Central memory CD8-positive, alpha-beta T cell (primary cell): ENCODE data around the gene NHP2.

Experiments used
- ATAC-seq: fragments of 150-1000 bp; cut with Tn5 transposase; replicated peaks from 2 replicates; pipeline ENCODE4 v1.10.0; 2022; ENCODE audit warnings: mild to moderate bottlenecking, moderate FRiP score, moderate number of reproducible peaks; ENCODE audit not compliant: poor library complexity, severe bottlenecking; ENCODE audit errors: extremely low read depth
- DNase-seq, 2 donors: peaks; one replicate each; pipeline ENCODE4 v3.0.0; 2021; ENCODE audit warnings: low spot score in 2 of 2
- H3K27ac Mint-ChIP-seq: one replicate; pipeline ENCODE4 v1.8.0; 2022; ENCODE audit warnings: low read depth, mild to moderate bottlenecking, moderate library complexity, mixed read lengths
- H3K27me3 Mint-ChIP-seq: one replicate; pipeline ENCODE4 v1.8.0; 2022; ENCODE audit warnings: mixed read lengths
- H3K36me3 Mint-ChIP-seq: one replicate; pipeline ENCODE4 v1.8.0; 2022; ENCODE audit warnings: mild to moderate bottlenecking, moderate library complexity, mixed read lengths; ENCODE audit not compliant: insufficient read depth
- H3K4me1 Mint-ChIP-seq: one replicate; pipeline ENCODE4 v1.8.0; 2022; ENCODE audit warnings: mixed read lengths
- H3K4me3 Mint-ChIP-seq: one replicate; pipeline ENCODE4 v1.8.0; 2022; ENCODE audit warnings: mild to moderate bottlenecking, moderate library complexity, mixed read lengths
- H3K9me3 Mint-ChIP-seq: one replicate; pipeline ENCODE4 v1.8.0; 2022; ENCODE audit warnings: mixed read lengths

NHP2 gene

GRCh38 chr5:178114325-178115135, 39.2 kb downstream of the NHP2 start:
- peak overlapping the region; percentile 92 for H3K4me3 Mint-ChIP-seq
- no peaks in the 10 kb centered on the region for H3K9me3 Mint-ChIP-seq
- peaks cover 22% of the 10 kb centered on the region for H3K36me3 Mint-ChIP-seq
- H3K4me1 Mint-ChIP-seq = peaks cover 35% of the 10 kb centered on the region
- ATAC-seq (peak; percentile 72), DNase-seq (peak; percentile 55 to 78)
- H3K27me3 Mint-ChIP-seq = no peaks in the 10 kb centered on the region
- peak overlapping the region; percentile 84 for H3K27ac Mint-ChIP-seq

GRCh38 chr5:178113841-178114324, 39.8 kb downstream of the NHP2 start:
- Mint-ChIP-seq H3K9me3 (no peaks in the 10 kb centered on the region), H3K36me3 (peaks cover 22% of the 10 kb centered on the region), H3K27ac (peak overlapping the region; percentile 84), H3K27me3 (no peaks in the 10 kb centered on the region), H3K4me1 (peaks cover 35% of the 10 kb centered on the region), H3K4me3 (peak overlapping the region; percentile 92)
- ATAC-seq (no peak), DNase-seq (no peak)

GRCh38 chr5:178113141-178113787, 40.4 kb downstream of the NHP2 start, which contains the start of gene N4BP3:
TSS of gene N4BP3 (plus strand) at chr5:178113532. CDS start at chr5:178119584, 6,052 bp downstream.
- peak; percentile 20 for ATAC-seq
- no peaks in the 10 kb centered on the region for H3K27me3 Mint-ChIP-seq
- DNase-seq = peak; percentile 65 to 73
- H3K9me3 Mint-ChIP-seq = no peaks in the 10 kb centered on the region
- H3K4me1 Mint-ChIP-seq = peaks cover 35% of the 10 kb centered on the region
- H3K4me3 Mint-ChIP-seq = peak within 1 kb of the TSS; percentile 92
- peaks cover 22% of the 10 kb centered on the region for H3K36me3 Mint-ChIP-seq
- H3K27ac Mint-ChIP-seq = peak within 1 kb of the TSS; percentile 90

- no peak for ATAC-seq
- no peak for DNase-seq
- H3K4me1 Mint-ChIP-seq = peaks cover 35% of the 10 kb centered on the region
- peak overlapping the region; percentile 90 for H3K27ac Mint-ChIP-seq
- no peaks in the 10 kb centered on the region for H3K27me3 Mint-ChIP-seq
- peaks cover 22% of the 10 kb centered on the region for H3K36me3 Mint-ChIP-seq
- H3K4me3 Mint-ChIP-seq = peak overlapping the region; percentile 92
- no peaks in the 10 kb centered on the region for H3K9me3 Mint-ChIP-seq
Measured at GRCh38 chr5:178112545-178112944, 41.1 kb downstream of the NHP2 start.

- H3K27me3 Mint-ChIP-seq = no peaks in the 10 kb centered on the region
- H3K4me1 Mint-ChIP-seq = peaks cover 32% of the 10 kb centered on the region
- DNase-seq = no peak
Measured at GRCh38 chr5:178111925-178112324, 41.8 kb downstream of the NHP2 start.

GRCh38 chr5:178110511-178110910, 43.2 kb downstream of the NHP2 start:
- no peaks in the 10 kb centered on the region for H3K27me3 Mint-ChIP-seq
- no peak overlapping the region for H3K27ac Mint-ChIP-seq
- no peak for ATAC-seq
- H3K9me3 Mint-ChIP-seq = no peaks in the 10 kb centered on the region
- H3K36me3 Mint-ChIP-seq = peaks cover 14% of the 10 kb centered on the region
- DNase-seq = no peak
- peaks cover 18% of the 10 kb centered on the region for H3K4me1 Mint-ChIP-seq
- H3K4me3 Mint-ChIP-seq = no peak overlapping the region

More at GRCh38 chr5:178111925-178112324, 41.8 kb downstream of the NHP2 start:
- no peaks in the 10 kb centered on the region for H3K9me3 Mint-ChIP-seq
- no peak for ATAC-seq
- H3K27ac Mint-ChIP-seq = no peak overlapping the region
- H3K36me3 Mint-ChIP-seq = peaks cover 20% of the 10 kb centered on the region
- no peak overlapping the region for H3K4me3 Mint-ChIP-seq

GRCh38 chr5:178108966-178109365, 44.7 kb downstream of the NHP2 start:
- peaks cover 6% of the 10 kb centered on the region for H3K4me1 Mint-ChIP-seq
- DNase-seq (no peak), ATAC-seq (no peak)
- H3K36me3 Mint-ChIP-seq = peaks cover 3% of the 10 kb centered on the region
- no peak overlapping the region for H3K27ac Mint-ChIP-seq
- H3K27me3 Mint-ChIP-seq = no peaks in the 10 kb centered on the region
- H3K9me3 Mint-ChIP-seq = no peaks in the 10 kb centered on the region
- H3K4me3 Mint-ChIP-seq = no peak overlapping the region

- H3K4me1 Mint-ChIP-seq = peaks cover 6% of the 10 kb centered on the region
- H3K9me3 Mint-ChIP-seq = no peaks in the 10 kb centered on the region
- no peaks in the 10 kb centered on the region for H3K27me3 Mint-ChIP-seq
- DNase-seq = no peak
- ATAC-seq = no peak
- no peak overlapping the region for H3K4me3 Mint-ChIP-seq
- H3K27ac Mint-ChIP-seq = no peak overlapping the region
- peaks cover 3% of the 10 kb centered on the region for H3K36me3 Mint-ChIP-seq
Measured at GRCh38 chr5:178108446-178108845, 45.2 kb downstream of the NHP2 start.

- ATAC-seq = no peak
- no peak overlapping the region for H3K4me3 Mint-ChIP-seq
- no peaks in the 10 kb centered on the region for H3K9me3 Mint-ChIP-seq
- peaks cover under 1% of the 10 kb centered on the region for H3K36me3 Mint-ChIP-seq
- DNase-seq = no peak
- H3K27ac Mint-ChIP-seq = no peak overlapping the region
- H3K27me3 Mint-ChIP-seq = no peaks in the 10 kb centered on the region
- peaks cover 2% of the 10 kb centered on the region for H3K4me1 Mint-ChIP-seq
Measured at GRCh38 chr5:178107756-178108310, 45.9 kb downstream of the NHP2 start.

GRCh38 chr5:178106556-178107239, 47.0 kb downstream of the NHP2 start:
- no peak overlapping the region for H3K4me3 Mint-ChIP-seq
- H3K27ac Mint-ChIP-seq = no peak overlapping the region
- DNase-seq (no peak), ATAC-seq (no peak)
- H3K4me1 Mint-ChIP-seq = no peaks in the 10 kb centered on the region
- H3K36me3 Mint-ChIP-seq = no peaks in the 10 kb centered on the region
- no peaks in the 10 kb centered on the region for H3K27me3 Mint-ChIP-seq
- no peaks in the 10 kb centered on the region for H3K9me3 Mint-ChIP-seq

- no peaks in the 10 kb centered on the region for H3K4me1 Mint-ChIP-seq
- ATAC-seq (no peak), DNase-seq (no peak)
- no peaks in the 10 kb centered on the region for H3K27me3 Mint-ChIP-seq
- no peak overlapping the region for H3K27ac Mint-ChIP-seq
- no peaks in the 10 kb centered on the region for H3K9me3 Mint-ChIP-seq
- H3K36me3 Mint-ChIP-seq = no peaks in the 10 kb centered on the region
- no peak overlapping the region for H3K4me3 Mint-ChIP-seq
Measured at GRCh38 chr5:178106086-178106485, 47.6 kb downstream of the NHP2 start.

- DNase-seq (no peak), ATAC-seq (no peak)
- no peak overlapping the region for H3K27ac Mint-ChIP-seq
- no peaks in the 10 kb centered on the region for H3K36me3 Mint-ChIP-seq
- H3K9me3 Mint-ChIP-seq = no peaks in the 10 kb centered on the region
- no peaks in the 10 kb centered on the region for H3K27me3 Mint-ChIP-seq
- no peaks in the 10 kb centered on the region for H3K4me1 Mint-ChIP-seq
- no peak overlapping the region for H3K4me3 Mint-ChIP-seq
Measured at GRCh38 chr5:178104492-178104891, 49.2 kb downstream of the NHP2 start.
